Measurements from ENCODE around the gene ZNF276.
A peak's percentile ranks its signal among the peaks of the same experiment; 100 is the strongest.

GRCh38 chr16:89700100-89700648 is 21.2 kb upstream of the ZNF276 start:
- TF ChIP-seq POLR2A (IDR thresholded peaks at IDR 0.05): peak in 1 of 2 donors; percentile 58
- TF ChIP-seq CTCF (IDR thresholded peaks at IDR 0.05): peak; percentile 71 to 94 (median 90)
- TF ChIP-seq EP300 (IDR thresholded peaks at IDR 0.05): peak; percentile 86 to 97
